Stimulated activated effector memory CD8-positive, alpha-beta T cell treated with anti-CD3 and anti-CD28 coated beads, Interleukin-12 subunit alpha, Interleukin-12 subunit beta, amount 100 ng/mL, for 72 hours (primary cell): ENCODE results near the gene ZNF501.

Experiments used
- ATAC-seq: fragments of 150-1000 bp; cut with Tn5 transposase; 2 replicates; pipeline ENCODE4 v1.10.0; 2021
- DNase-seq, 2 donors: peaks; one replicate each; pipeline ENCODE4 v3.0.0; 2021 to 2022; ENCODE audit warnings: low spot score in 2 of 2
- H3K27ac Mint-ChIP-seq: one replicate; pipeline ENCODE4 v1.8.0; 2022; ENCODE audit warnings: mild to moderate bottlenecking, mixed read lengths
- H3K36me3 Mint-ChIP-seq: one replicate; pipeline ENCODE4 v1.8.0; 2022; ENCODE audit warnings: mild to moderate bottlenecking, mixed read lengths
- H3K4me1 Mint-ChIP-seq: one replicate; pipeline ENCODE4 v1.8.0; 2022; ENCODE audit warnings: mixed read lengths
- H3K4me3 Mint-ChIP-seq: one replicate; pipeline ENCODE4 v1.8.0; 2022; ENCODE audit warnings: mild to moderate bottlenecking, mixed read lengths
- H3K9me3 Mint-ChIP-seq: one replicate; pipeline ENCODE4 v1.8.0; 2022; ENCODE audit warnings: mixed read lengths

The ZNF501 gene

GRCh38 chr3:44764248-44764647 is 34.8 kb downstream of the ZNF501 start:
- DNase-seq (no peak), ATAC-seq (no peak)
- Mint-ChIP-seq H3K27ac (no peak overlapping the region), H3K4me3 (no peak overlapping the region), H3K4me1 (peaks cover 13% of the 10 kb centered on the region), H3K36me3 (peaks cover 36% of the 10 kb centered on the region), H3K9me3 (no peaks in the 10 kb centered on the region)

GRCh38 chr3:44771424-44772098 is 42.1 kb downstream of the ZNF501 start:
- ATAC-seq, result no peak

GRCh38 chr3:44772099-44772442 is 42.6 kb downstream of the ZNF501 start:
- Mint-ChIP-seq H3K36me3 (peaks cover 17% of the 10 kb centered on the region), H3K4me1 (no peaks in the 10 kb centered on the region), H3K27ac (no peak overlapping the region), H3K4me3 (no peak overlapping the region), H3K9me3 (peaks cover 6% of the 10 kb centered on the region)
- ATAC-seq (no peak), DNase-seq (no peak)

More at GRCh38 chr3:44771424-44772098, 42.1 kb downstream of the ZNF501 start:
- Mint-ChIP-seq H3K36me3 (peaks cover 21% of the 10 kb centered on the region), H3K4me1 (no peaks in the 10 kb centered on the region), H3K9me3 (peaks cover 6% of the 10 kb centered on the region), H3K27ac (no peak overlapping the region), H3K4me3 (no peak overlapping the region)
- no peak for DNase-seq

- no peaks in the 10 kb centered on the region for H3K4me1 Mint-ChIP-seq
- H3K36me3 Mint-ChIP-seq, result peaks cover 45% of the 10 kb centered on the region
- no peak overlapping the region for H3K4me3 Mint-ChIP-seq
- ATAC-seq (no peak), DNase-seq (no peak)
- H3K27ac Mint-ChIP-seq, result no peak overlapping the region
- H3K9me3 Mint-ChIP-seq, result no peaks in the 10 kb centered on the region
Measured at GRCh38 chr3:44782891-44783290, 53.5 kb downstream of the ZNF501 start.
